ENCODE results near the gene ZNF423.
A peak's percentile ranks its signal among the peaks of the same experiment; 100 is the strongest.

GRCh38 chr16:49766225-49766624 lies 89.7 kb downstream of the ZNF423 start:
- TF ChIP-seq CTCF (conservative IDR thresholded peaks at IDR 0.05; ENCODE audit: low read depth in 2 of 2): peak in 1 of 2 experiments; percentile 42; a peak in 2 of 4 replicates
- TF ChIP-seq ZNF331 (CRISPR knock-in tag; IDR thresholded peaks at IDR 0.05; ENCODE audit: low read depth): no peak
